NCI-H1092 treated with DMSO at 0.1 percent for 48 hours (cell line): ENCODE data around the gene ACAD10.

Experiments used
- DNase-seq: peaks from one replicate; lab custom pipeline; 2025; lab: John Stamatoyannopoulos, UW

ACAD10 gene

GRCh38 chr12:111776836-111777344, 91.0 kb downstream of the ACAD10 start:
- no peak for DNase-seq

DNA sequence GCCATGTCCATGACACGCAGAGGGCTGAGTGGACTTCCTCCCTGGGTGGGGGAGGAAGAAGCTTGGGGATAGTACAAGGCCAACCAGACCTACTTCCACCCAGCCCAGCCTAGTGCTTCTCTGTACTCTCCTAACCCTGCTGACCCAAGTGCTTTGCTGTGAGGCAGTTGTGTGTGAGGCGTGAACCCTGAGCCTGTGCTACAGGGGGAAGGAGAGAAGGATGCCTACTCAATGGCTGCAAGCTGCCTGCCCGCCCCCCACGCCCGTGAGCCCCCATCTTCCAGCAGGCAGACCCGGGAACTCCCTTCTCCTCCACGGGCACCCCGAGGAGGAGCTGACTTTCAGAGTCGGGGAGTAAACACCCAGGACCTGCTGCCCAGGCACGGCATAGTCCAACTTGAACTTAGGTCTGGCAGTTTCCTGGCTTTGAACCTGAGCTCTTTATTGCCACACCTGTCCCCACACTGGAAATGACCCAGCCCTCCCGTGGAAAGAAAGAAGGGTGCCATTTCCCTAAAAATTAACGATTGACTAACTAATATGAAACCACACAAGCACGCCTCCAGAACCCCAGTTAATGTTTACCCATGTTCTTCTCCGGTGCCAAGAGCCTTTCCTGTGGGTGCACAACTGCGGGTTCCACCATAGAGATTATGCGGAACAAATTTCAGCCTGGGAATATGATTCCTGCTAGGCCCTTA, 91.6 kb downstream of the ACAD10 start:
- DNase-seq: no peak

GRCh38 chr12:111780166-111780565, 94.3 kb downstream of the ACAD10 start:
- no peak for DNase-seq

DNA sequence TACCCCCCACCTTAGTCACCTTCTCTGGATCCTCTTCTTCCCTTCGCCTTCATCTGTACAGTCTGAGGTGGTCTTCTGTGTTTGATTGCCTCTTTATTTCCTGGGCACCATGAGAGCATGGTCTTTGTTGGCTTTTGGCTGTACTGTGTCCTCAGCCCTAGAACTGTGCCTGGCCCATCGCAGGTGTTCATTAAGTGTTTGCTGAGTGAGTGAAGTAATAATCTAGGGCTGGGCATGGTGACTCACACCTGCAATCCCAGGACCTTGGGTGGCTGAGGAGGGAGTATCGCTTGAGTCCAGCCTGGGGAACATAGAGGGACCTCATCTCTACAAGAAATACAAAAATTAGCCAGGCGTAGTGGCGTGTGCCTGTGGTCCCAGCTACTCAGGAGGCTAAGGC, 94.8 kb downstream of the ACAD10 start:
- no peak for DNase-seq

GRCh38 chr12:111781085-111781658, 95.3 kb downstream of the ACAD10 start:
- DNase-seq: no peak

DNA sequence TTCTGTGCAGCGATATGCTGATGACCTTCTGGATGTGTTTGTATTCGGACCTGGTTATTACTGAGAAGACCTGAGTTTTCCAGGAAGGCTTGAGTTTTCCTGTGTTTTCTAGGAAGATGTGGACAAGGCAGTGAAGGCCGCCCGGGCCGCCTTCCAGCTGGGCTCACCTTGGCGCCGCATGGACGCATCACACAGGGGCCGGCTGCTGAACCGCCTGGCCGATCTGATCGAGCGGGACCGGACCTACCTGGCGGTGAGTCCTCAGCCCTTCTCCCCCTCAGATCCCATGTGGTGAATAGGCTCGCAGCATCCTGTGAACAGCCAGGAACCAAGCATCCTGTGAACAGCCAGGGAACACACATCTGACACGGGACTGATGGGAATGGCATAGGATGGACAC, 97.2 kb downstream of the ACAD10 start:
- no peak for DNase-seq

DNA sequence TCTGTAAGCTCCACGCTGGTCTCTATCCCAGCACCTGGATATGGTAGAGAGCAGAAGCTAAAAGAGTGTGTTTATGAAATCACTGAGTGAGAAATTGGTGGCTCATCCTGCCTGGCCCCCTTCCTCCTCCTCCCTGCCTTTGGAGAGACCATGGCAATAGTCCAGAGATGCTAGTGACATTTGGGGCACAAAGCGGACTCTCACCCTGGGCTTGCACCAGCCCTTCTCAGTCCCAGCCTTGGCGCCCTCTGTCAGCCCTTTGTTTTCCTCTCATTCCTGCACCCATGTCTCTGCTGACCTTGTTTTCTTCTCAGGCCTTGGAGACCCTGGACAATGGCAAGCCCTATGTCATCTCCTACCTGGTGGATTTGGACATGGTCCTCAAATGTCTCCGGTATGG, 99.1 kb downstream of the ACAD10 start:
- no peak for DNase-seq

- no peak for DNase-seq
These were observed 99.8 kb downstream of the ACAD10 start for GRCh38 chr12:111785651-111786050.

GRCh38 chr12:111788178-111788654, 102.4 kb downstream of the ACAD10 start:
- no peak for DNase-seq

- no peak for DNase-seq
These were observed 103.9 kb downstream of the ACAD10 start for GRCh38 chr12:111789779-111790178.

GRCh38 chr12:111791507-111791906, 105.7 kb downstream of the ACAD10 start:
- no peak for DNase-seq

DNA sequence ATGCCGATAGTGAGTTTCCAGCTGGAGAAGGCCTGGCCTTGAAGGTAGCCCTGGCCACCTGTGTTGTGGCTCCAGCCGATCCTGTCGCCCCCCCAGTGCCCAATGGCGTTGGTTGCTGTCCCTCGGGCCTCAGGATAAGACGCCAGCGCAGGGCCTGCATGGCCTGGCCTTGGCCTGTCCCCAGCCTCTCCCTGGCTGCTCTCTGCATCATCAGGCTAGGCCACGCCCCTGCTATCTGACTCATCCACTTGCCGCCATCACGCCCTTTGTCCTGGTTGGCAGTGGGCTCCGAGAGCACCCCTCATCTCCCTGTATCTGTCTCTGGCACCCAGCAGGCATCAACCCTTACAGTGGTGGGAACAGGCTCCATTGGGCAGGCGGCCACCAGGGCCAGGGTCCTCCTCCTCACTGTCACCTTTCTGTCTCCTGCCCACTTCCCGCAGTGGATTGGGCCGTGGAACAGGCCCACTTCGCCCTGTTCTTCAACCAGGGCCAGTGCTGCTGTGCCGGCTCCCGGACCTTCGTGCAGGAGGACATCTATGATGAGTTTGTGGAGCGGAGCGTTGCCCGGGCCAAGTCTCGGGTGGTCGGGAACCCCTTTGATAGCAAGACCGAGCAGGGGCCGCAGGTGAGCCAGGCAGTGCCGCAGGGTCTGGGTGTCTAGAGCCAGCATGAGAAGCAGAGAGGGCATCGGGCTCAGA, 106.5 kb downstream of the ACAD10 start:
- no peak for DNase-seq

DNA sequence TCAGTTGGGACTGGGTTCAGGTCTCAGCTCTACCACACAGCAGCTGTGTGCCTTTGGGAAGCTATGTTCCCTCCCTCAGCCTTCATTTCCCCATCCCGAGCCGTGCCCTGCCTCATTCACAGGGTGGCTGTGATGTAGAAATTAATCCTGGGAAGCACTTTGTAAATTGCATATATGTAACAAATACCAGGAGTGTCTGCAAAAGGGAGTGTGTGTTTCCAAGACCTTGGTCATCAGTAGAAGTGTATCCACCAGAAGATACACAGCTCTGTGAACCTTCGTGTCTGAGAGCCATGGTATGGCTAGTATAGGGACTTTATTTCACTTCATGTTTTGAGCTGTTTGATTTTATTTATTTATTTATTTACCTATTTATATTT, 107.0 kb downstream of the ACAD10 start:
- no peak for DNase-seq

DNA sequence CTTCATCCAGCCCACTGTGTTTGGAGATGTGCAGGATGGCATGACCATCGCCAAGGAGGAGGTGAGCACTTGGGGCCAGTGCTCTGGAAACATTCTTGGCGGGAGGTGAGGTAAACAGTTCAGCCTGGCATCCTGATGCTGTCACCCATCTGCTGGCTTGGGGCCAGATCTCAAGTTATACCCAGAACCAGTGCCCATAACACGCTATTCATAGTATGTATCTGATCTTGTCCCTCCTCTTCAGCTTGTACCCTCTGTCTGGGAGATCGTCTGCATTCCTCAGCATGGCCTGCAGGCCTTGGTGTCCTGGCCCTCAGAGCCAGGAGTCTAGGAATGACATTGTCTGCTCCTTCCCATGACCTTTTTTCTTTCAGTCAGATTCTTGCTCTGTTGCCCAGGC, 112.3 kb downstream of the ACAD10 start:
- no peak for DNase-seq

DNA sequence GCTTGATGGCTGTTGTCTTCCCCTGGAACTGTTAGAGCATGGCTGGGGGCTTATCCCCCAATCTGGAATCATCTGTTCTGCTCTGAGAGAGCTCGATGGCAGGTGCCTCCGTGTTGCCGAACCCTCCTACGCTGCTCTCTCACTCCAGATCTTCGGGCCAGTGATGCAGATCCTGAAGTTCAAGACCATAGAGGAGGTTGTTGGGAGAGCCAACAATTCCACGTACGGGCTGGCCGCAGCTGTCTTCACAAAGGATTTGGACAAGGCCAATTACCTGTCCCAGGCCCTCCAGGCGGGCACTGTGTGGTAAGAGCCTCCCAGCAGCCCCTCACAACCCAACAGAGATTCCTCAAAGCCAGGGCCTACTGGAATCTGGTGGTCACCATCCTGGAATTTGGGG, 113.9 kb downstream of the ACAD10 start:
- DNase-seq: no peak

GRCh38 chr12:111803038-111803626, 117.3 kb downstream of the ACAD10 start:
- no peak for DNase-seq

DNA sequence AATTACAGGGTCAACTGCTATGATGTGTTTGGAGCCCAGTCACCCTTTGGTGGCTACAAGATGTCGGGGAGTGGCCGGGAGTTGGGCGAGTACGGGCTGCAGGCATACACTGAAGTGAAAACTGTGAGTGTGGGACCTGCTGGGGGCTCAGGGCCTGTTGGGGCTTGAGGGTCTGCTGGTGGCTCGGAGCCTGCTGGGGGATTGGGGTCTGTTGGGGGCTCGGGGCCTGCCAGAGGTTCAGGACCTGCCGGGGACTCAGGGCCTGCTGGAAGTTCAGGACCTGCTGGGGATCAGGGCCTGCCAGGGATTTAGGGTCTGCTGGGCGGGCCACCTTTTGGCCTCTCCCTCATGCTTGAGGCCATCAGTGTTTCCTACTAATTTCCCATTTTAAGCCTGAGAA, 118.0 kb downstream of the ACAD10 start:
- DNase-seq: no peak

- no peak for DNase-seq
These were observed 120.5 kb downstream of the ACAD10 start for GRCh38 chr12:111806304-111806703.
